ENCODE data around the gene NBL1.

GRCh38 chr1:19656780-19657466 is 12.8 kb downstream of the NBL1 start:
- TF ChIP-seq EZH2 (IDR thresholded peaks at IDR 0.05; ENCODE audit: borderline replicate concordance, low read depth, low read length, poor library complexity, severe bottlenecking): no peak
- no peak for TF ChIP-seq CTCF (conservative IDR thresholded peaks at IDR 0.05; ENCODE audit: low read depth, low read length)
